Measurements from ENCODE around the gene PCNT. TPM values are rescaled to one million over a fixed set of nuclear protein-coding genes. Genes with fewer than 3 reads are reported as not detected.

Gene PCNT
- total and polyA plus RNA-seq, 7 experiments from 2014 or later: 13.7 to 68.2 (median 54.3) TPM

DNA sequence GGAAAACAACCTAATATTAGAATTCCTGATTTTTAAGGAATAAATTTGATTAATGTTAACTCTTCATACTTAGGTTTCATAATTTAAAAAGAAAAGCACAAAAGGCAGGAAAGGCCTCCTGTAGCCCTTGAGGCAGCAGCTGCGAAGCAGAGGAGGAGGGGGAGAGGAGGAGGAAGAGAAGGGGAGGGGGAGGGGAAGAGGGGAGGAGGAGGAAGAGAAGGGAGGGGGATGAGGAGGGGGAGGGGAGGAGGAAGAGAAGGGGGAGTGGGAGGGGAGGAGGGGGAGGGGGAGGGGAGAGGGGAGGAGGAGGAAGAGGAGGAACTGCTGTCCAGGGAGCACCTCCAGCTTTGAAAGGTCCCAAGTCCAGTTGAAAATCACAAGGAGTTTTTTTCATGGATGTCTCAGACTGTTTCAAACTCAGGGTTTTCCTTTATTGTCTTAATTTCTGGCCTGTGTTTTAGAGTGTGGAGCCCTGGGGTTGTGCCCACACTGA lies 99.6 kb downstream of the PCNT start:
- intact Hi-C loops (cut with micrococcal nuclease): loop anchor here in 1 of 2 donors (1.0 to 10.0 kb wide), 3 partner anchors 35 to 139 kb away; partner anchors contain the start of genes DIP2A, MCM3AP and YBEY
- peak overlapping the region in 9 of 10 donors; percentile 59 to 82 (median 72) for H3K4me3 Mint-ChIP-seq
- no peak for ATAC-seq
- no peaks in the 10 kb centered on the region for H3K9me3 Mint-ChIP-seq
- ChIA-PET POLR2A (interaction anchor here (0.6 to 1.6 kb wide), 3 partner anchors 13 to 212 kb away, joined by 3 to 5 read pairs (median 4); partner anchors contain the start of genes DIP2A and PRMT2), CTCF (no interaction called here)
- Histone ChIP-seq H3K27ac (ENCODE audit: low read depth, low read length) (peak overlapping the region; percentile 78), H3K4me1 (ENCODE audit: control insufficient read depth in 2 of 2, insufficient read depth in 2 of 2, low read length in 2 of 2) (peaks cover 8 to 34% of the 10 kb centered on the region in 2 donors), H3K27me3 (ENCODE audit: control insufficient read depth in 2 of 2, insufficient read depth in 2 of 2, low read length in 2 of 2) (no peaks in the 10 kb centered on the region), H3K36me3 (ENCODE audit: control insufficient read depth in 2 of 3, insufficient read depth in 3 of 3, low read length in 3 of 3) (peaks cover 0 to 35% (median 0%) of the 10 kb centered on the region in 3 experiments), H3K4me3 (ENCODE audit: low read length) (no peak overlapping the region), H3K9me3 (ENCODE audit: control insufficient read depth in 2 of 3, low read length in 3 of 3) (no peaks in the 10 kb centered on the region)
- no peaks in the 10 kb centered on the region for H3K27me3 Mint-ChIP-seq
- peaks cover 5 to 40% (median 16%) of the 10 kb centered on the region in 7 donors for H3K4me1 Mint-ChIP-seq
- no peak for DNase-seq
- peaks cover 0 to 23% (median 7%) of the 10 kb centered on the region in 5 donors for H3K36me3 Mint-ChIP-seq
- H3K27ac Mint-ChIP-seq: peak overlapping the region; percentile 65 to 98 (median 91)

DNA sequence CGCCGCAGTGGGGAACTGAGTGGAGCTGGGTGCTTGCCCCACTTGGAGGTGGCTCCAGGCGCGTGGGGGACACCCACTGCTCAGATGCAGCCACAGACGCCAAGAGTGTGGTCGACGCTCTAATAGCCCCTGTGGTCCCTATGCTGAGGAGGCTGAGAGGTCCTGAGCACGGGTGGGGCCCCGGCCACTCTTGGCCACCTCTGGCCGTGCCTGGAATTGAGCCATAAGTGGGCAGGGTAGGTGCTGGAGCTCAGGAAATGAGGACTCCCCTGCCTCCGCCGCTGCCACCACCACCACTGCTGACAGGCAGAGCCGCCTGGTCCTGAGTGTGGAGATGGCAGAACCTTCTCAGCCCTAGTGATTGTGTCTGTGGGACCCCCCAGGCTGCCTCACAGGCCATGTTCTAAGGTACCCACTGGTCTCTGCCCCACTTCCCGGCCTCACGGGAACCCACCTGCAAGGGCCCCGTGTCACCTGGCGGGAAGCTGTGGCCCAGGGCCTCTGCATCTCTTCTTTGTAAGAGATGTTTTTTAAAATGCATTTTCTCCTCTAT lies 100.2 kb downstream of the PCNT start:
- Mint-ChIP-seq H3K27me3 (no peaks in the 10 kb centered on the region), H3K9me3 (no peaks in the 10 kb centered on the region), H3K36me3 (peaks cover 0 to 21% (median 4%) of the 10 kb centered on the region in 5 donors), H3K27ac (peak overlapping the region; percentile 65 to 98 (median 91)), H3K4me3 (peak overlapping the region in 9 of 10 donors; percentile 59 to 82 (median 72)), H3K4me1 (peaks cover 5 to 40% (median 16%) of the 10 kb centered on the region in 7 donors)
- Histone ChIP-seq H3K27ac (ENCODE audit: low read depth, low read length) (peak overlapping the region; percentile 78), H3K27me3 (ENCODE audit: control insufficient read depth in 2 of 2, insufficient read depth in 2 of 2, low read length in 2 of 2) (no peaks in the 10 kb centered on the region), H3K9me3 (ENCODE audit: control insufficient read depth in 2 of 3, low read length in 3 of 3) (no peaks in the 10 kb centered on the region), H3K4me3 (ENCODE audit: low read length) (peak overlapping the region; percentile 20), H3K4me1 (ENCODE audit: control insufficient read depth in 2 of 2, insufficient read depth in 2 of 2, low read length in 2 of 2) (peaks cover 8 to 34% of the 10 kb centered on the region in 2 donors), H3K36me3 (ENCODE audit: control insufficient read depth in 2 of 3, insufficient read depth in 3 of 3, low read length in 3 of 3) (peaks cover 0 to 36% (median 0%) of the 10 kb centered on the region in 3 experiments)
- peak in 6 of 9 donors; percentile 24 to 48 (median 34) for DNase-seq
- POLR2A ChIA-PET: interaction anchor here (0.6 to 1.6 kb wide), 4 partner anchors 12 to 212 kb away, joined by 3 to 5 read pairs (median 4); partner anchors contain the start of genes DIP2A and PRMT2
- intact Hi-C loops (cut with micrococcal nuclease): loop anchor here in 1 of 2 donors (1.0 to 10.0 kb wide), 3 partner anchors 34 to 139 kb away; partner anchors contain the start of genes DIP2A, MCM3AP and YBEY
- CTCF ChIA-PET: interaction anchor here (0.6 kb wide), 1 partner anchor 20 kb away, joined by 3 read pairs; no protein-coding TSS in a partner anchor
- ATAC-seq: peak; percentile 45

DNA sequence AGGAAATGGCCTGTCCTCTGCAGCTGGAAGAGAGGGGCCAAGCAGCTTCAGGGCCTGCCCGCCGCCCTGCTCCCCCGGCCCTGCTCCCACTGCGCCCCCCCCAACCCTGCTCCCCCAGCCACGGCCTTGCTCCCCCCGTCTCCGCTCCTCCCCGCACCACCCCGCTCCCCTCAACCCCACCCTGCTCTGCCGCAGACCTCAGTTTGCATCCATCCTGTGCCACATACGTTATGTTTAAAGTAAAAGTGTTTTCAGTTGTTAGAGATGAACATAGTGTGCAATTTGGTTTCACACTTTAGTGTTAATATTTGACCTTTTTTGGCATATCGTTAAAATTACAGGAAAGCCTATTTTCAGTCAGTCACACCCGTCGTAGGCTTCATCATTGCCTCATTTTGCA lies 100.7 kb downstream of the PCNT start:
- Histone ChIP-seq H3K4me3 (ENCODE audit: low read length) (peak overlapping the region; percentile 43), H3K27me3 (ENCODE audit: control insufficient read depth in 2 of 2, insufficient read depth in 2 of 2, low read length in 2 of 2) (no peaks in the 10 kb centered on the region), H3K9me3 (ENCODE audit: control insufficient read depth in 2 of 3, low read length in 3 of 3) (no peaks in the 10 kb centered on the region), H3K4me1 (ENCODE audit: control insufficient read depth in 2 of 2, insufficient read depth in 2 of 2, low read length in 2 of 2) (peaks cover 8 to 34% of the 10 kb centered on the region in 2 donors), H3K36me3 (ENCODE audit: control insufficient read depth in 2 of 3, insufficient read depth in 3 of 3, low read length in 3 of 3) (peaks cover 0 to 34% (median 0%) of the 10 kb centered on the region in 3 experiments), H3K27ac (ENCODE audit: low read depth, low read length) (peak overlapping the region; percentile 78)
- H3K4me1 Mint-ChIP-seq: peaks cover 5 to 40% (median 16%) of the 10 kb centered on the region in 7 donors
- DNase-seq (peak in 7 of 9 donors; percentile 20 to 59 (median 35)), ATAC-seq (peak; percentile 66)
- peak overlapping the region in 9 of 10 donors; percentile 59 to 82 (median 75) for H3K4me3 Mint-ChIP-seq
- H3K27ac Mint-ChIP-seq: peak overlapping the region; percentile 65 to 98 (median 91)
- ChIA-PET CTCF (interaction anchor here (0.6 kb wide), 1 partner anchor 20 kb away, joined by 3 read pairs; no protein-coding TSS in a partner anchor), POLR2A (interaction anchor here (0.9 to 1.6 kb wide), 3 partner anchors 34 to 212 kb away, joined by 3 to 5 read pairs (median 4); partner anchors contain the start of genes DIP2A and PRMT2)
- H3K27me3 Mint-ChIP-seq: no peaks in the 10 kb centered on the region
- no peaks in the 10 kb centered on the region for H3K9me3 Mint-ChIP-seq
- H3K36me3 Mint-ChIP-seq: peaks cover 0 to 19% (median 3%) of the 10 kb centered on the region in 5 donors
- intact Hi-C loops (cut with micrococcal nuclease): loop anchor here in 1 of 2 donors (1.0 to 10.0 kb wide), 3 partner anchors 34 to 140 kb away; partner anchors contain the start of genes DIP2A, MCM3AP and YBEY

DNA sequence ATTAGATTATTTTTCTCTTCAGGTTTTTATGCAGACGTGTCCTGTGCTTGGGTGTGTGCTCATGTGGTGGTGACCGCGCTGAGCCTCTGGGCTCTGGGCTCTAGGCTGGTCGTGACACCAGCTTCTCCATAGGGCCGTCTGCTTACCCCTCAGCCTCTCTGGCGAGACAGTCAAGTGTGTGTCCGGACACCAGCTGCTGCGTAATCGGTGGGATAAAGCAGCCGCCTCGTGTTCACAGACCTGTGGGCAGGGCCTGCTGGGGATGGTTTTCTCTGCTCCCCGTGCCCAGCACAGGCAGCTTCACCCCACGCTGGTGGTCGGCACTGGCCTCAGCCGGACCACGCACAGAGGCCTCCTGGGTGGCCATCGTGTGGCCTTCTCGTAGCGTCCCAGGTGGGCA lies 101.1 kb downstream of the PCNT start:
- peak overlapping the region; percentile 78 for H3K27ac ChIP-seq (ENCODE audit: low read depth, low read length)
- intact Hi-C loops (cut with micrococcal nuclease): loop anchor here in 1 of 2 donors (10.0 kb wide), 2 partner anchors 50 to 140 kb away; partner anchors contain the start of genes MCM3AP and YBEY
- H3K36me3 Mint-ChIP-seq: peaks cover 4 to 19% (median 4%) of the 10 kb centered on the region in 5 donors
- H3K4me3 ChIP-seq (ENCODE audit: low read length): peak overlapping the region; percentile 43
- H3K4me1 ChIP-seq (ENCODE audit: control insufficient read depth in 2 of 2, insufficient read depth in 2 of 2, low read length in 2 of 2): peaks cover 8 to 34% of the 10 kb centered on the region in 2 donors
- POLR2A ChIA-PET: interaction anchor here (0.8 to 1.6 kb wide), 3 partner anchors 33 to 210 kb away, joined by 3 to 6 read pairs (median 4); partner anchors contain the start of genes DIP2A and PRMT2
- ATAC-seq: peak; percentile 9
- H3K9me3 Mint-ChIP-seq: no peaks in the 10 kb centered on the region
- peak overlapping the region in 9 of 10 donors; percentile 59 to 82 (median 75) for H3K4me3 Mint-ChIP-seq
- H3K27me3 Mint-ChIP-seq: no peaks in the 10 kb centered on the region
- peaks cover 0 to 35% (median 0%) of the 10 kb centered on the region in 3 experiments for H3K36me3 ChIP-seq (ENCODE audit: control insufficient read depth in 2 of 3, insufficient read depth in 3 of 3, low read length in 3 of 3)
- peak in 1 of 9 donors; percentile 2 for DNase-seq
- H3K27ac Mint-ChIP-seq: peak overlapping the region; percentile 65 to 98 (median 91)
- CTCF ChIA-PET: no interaction called here
- peaks cover 5 to 40% (median 16%) of the 10 kb centered on the region in 7 donors for H3K4me1 Mint-ChIP-seq
- H3K27me3 ChIP-seq (ENCODE audit: control insufficient read depth in 2 of 2, insufficient read depth in 2 of 2, low read length in 2 of 2): no peaks in the 10 kb centered on the region
- H3K9me3 ChIP-seq (ENCODE audit: control insufficient read depth in 2 of 3, low read length in 3 of 3): no peaks in the 10 kb centered on the region

DNA sequence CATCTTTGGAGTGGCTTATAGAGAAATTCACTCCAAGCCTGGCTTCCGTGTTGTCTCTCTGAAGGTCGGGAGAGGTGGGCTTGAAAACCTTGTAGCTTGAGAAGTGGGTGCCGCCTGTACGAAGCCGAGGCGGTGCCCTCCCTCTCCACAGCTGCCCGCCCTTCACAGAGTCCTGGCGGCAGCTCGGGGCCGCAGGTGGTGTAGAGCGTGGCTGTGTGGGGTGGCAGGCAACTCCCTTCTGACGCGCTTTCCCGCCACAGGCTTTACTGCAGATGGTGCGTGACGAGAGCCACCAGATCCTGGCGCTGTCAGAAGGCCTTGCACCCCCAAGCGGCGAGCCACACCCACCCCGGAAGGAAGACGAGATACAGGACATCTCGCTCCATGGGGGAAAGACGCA lies 101.6 kb downstream of the PCNT start:
- DNase-seq (peak in 8 of 9 donors; percentile 25 to 77 (median 54)), ATAC-seq (peak; percentile 80)
- intact Hi-C loops (cut with micrococcal nuclease): loop anchor here in 1 of 2 donors (10.0 kb wide), 2 partner anchors 51 to 141 kb away; partner anchors contain the start of genes MCM3AP and YBEY
- Histone ChIP-seq H3K4me3 (ENCODE audit: low read length) (peak overlapping the region; percentile 43), H3K9me3 (ENCODE audit: control insufficient read depth in 2 of 3, low read length in 3 of 3) (no peaks in the 10 kb centered on the region), H3K4me1 (ENCODE audit: control insufficient read depth in 2 of 2, insufficient read depth in 2 of 2, low read length in 2 of 2) (peaks cover 8 to 34% of the 10 kb centered on the region in 2 donors), H3K36me3 (ENCODE audit: control insufficient read depth in 2 of 3, insufficient read depth in 3 of 3, low read length in 3 of 3) (peaks cover 0 to 38% (median 3%) of the 10 kb centered on the region in 3 experiments), H3K27me3 (ENCODE audit: control insufficient read depth in 2 of 2, insufficient read depth in 2 of 2, low read length in 2 of 2) (no peaks in the 10 kb centered on the region), H3K27ac (ENCODE audit: low read depth, low read length) (peak overlapping the region; percentile 78)
- CTCF ChIA-PET: no interaction called here
- Mint-ChIP-seq H3K36me3 (peaks cover 2 to 19% (median 5%) of the 10 kb centered on the region in 5 donors), H3K4me3 (peak overlapping the region in 9 of 10 donors; percentile 24 to 76 (median 64)), H3K9me3 (no peaks in the 10 kb centered on the region), H3K27ac (peak overlapping the region; percentile 65 to 98 (median 91)), H3K27me3 (no peaks in the 10 kb centered on the region), H3K4me1 (peaks cover 5 to 40% (median 16%) of the 10 kb centered on the region in 7 donors)
- POLR2A ChIA-PET: interaction anchor here (0.8 to 1.6 kb wide), 3 partner anchors 33 to 210 kb away, joined by 3 to 6 read pairs (median 4); partner anchors contain the start of genes DIP2A and PRMT2

All from naive thymus-derived CD4-positive, alpha-beta T cell (primary cell).